NB4 (cell line): ENCODE measurements around the gene RRN3.
"Not testable (repeated sequence)": the region's sequence is repeated elsewhere in the genome, so short reads cannot be mapped to it uniquely, and the experiment has no call there.

Experiments
- CTCF ChIP-seq: IDR thresholded peaks from one replicate; pipeline ENCODE4 v1.5.1; 2012; ENCODE audit warnings: low read depth, low read length
- MYC ChIP-seq: IDR thresholded peaks from 2 replicates; pipeline ENCODE4 v1.6.1; 2011; ENCODE audit warnings: low read depth, low read length

- not testable (repeated sequence) for TF ChIP-seq CTCF, MYC
Measured at GRCh38 chr16:15071916-15072769, 21.9 kb downstream of the RRN3 start.
